HCT116 (cell line): ENCODE measurements around the gene CBL. TPM values are rescaled to one million over a fixed set of nuclear protein-coding genes. Genes with fewer than 3 reads are reported as not detected.

ENCODE experiments used
- ATAC-seq: fragments of 200-7000 bp; cut with Tn5 transposase; 2 replicates; pipeline ENCODE4 v1.9.1; 2020; ENCODE audit warnings: mild to moderate bottlenecking, moderate library complexity
- BruUV-seq: library from RNA; stranded (reverse); fragments of 400-500 nt; replicated peaks from 2 replicates; lab custom pipeline; 2021; lab: Mats Ljungman, UMichigan
- CTCF ChIA-PET: fragments of 300-600 bp; sonication (Branson Sonifier 250); formaldehyde crosslinking; loops from one replicate; lab custom pipeline; 2021; ENCODE audit warnings: antibody characterized with exemption; lab: Charles Lee
- POLR2A ChIA-PET: fragments of 300-600, 350-600 bp; sonication (Branson Sonifier 250); formaldehyde crosslinking; loops from one replicate; lab custom pipeline; 2021; ENCODE audit warnings: antibody characterized with exemption; lab: Charles Lee
- RAD21 ChIA-PET, 2 experiments: fragments of 300-600 bp; sonication (Branson Sonifier 250); formaldehyde crosslinking; loops; one replicate each; lab custom pipeline; 2023; ENCODE audit warnings: low total read pairs in 2 of 2; ENCODE audit not compliant: uncharacterized antibody in 2 of 2, unreplicated experiment in 2 of 2, low non-redundant PET in 1 of 2; lab: Charles Lee
- DNase-seq: peaks from one replicate; pipeline ENCODE4 v3.0.0-alpha.2; 2010; ENCODE audit warnings: low read depth, low spot score
- H2AFZ ChIP-seq: fragments of 200-600 bp; shearing (Covaris generic), sonication (generic); 2 replicates; pipeline ENCODE4 v1.6.1; 2017; ENCODE audit warnings: low read depth, mixed run types, mixed read lengths, antibody characterized with exemption, low read length; ENCODE audit not compliant: poor library complexity, severe bottlenecking
- H3K27ac ChIP-seq: 2 replicates; pipeline ENCODE4 v1.5.1; 2012; ENCODE audit warnings: low read depth, low read length
- H3K27me3 ChIP-seq: fragments of 200-600 bp; sonication (generic); 2 replicates; pipeline ENCODE4 v1.6.1; 2016; ENCODE audit warnings: mixed run types, low read length, mixed read lengths; ENCODE audit not compliant: insufficient read depth
- H3K36me3 ChIP-seq, 2 experiments: fragments of 200-500 bp in 1 of 2; fragments of 200-600 bp in 1 of 2; sonication (Bioruptor generic) in 1 of 2; sonication (generic) in 1 of 2; 2 replicates each; pipeline versions ENCODE4 v1.5.1 to v1.6.1; 2014 to 2016; ENCODE audit warnings: low read length in 2 of 2, inconsistent platforms in 1 of 2, mixed read lengths in 1 of 2, mixed run types in 1 of 2; ENCODE audit not compliant: insufficient read depth in 2 of 2, control insufficient read depth in 1 of 2
- H3K4me1 ChIP-seq, 2 experiments: fragments of 200-600 bp in 1 of 2; sonication (generic) in 1 of 2; 2 replicates each; pipeline versions ENCODE4 v1.5.1 to v1.6.1; 2012 to 2017; ENCODE audit warnings: low read length in 2 of 2, inconsistent platforms in 1 of 2, mild to moderate bottlenecking in 1 of 2, mixed read lengths in 1 of 2, mixed run types in 1 of 2, moderate library complexity in 1 of 2; ENCODE audit not compliant: insufficient read depth in 2 of 2, control insufficient read depth in 1 of 2
- H3K4me2 ChIP-seq: fragments of 200-600 bp; sonication (generic); 2 replicates; pipeline ENCODE4 v1.6.1; 2017; ENCODE audit warnings: mixed run types, low read length, mixed read lengths
- H3K4me3 ChIP-seq, 2 experiments: fragments of 200-600 bp in 1 of 2; sonication (generic) in 1 of 2; replicated peaks in 1 of 2; 2 replicates each; pipeline ENCODE4 v1.5.1; 2011 to 2016; ENCODE audit warnings: low read length in 2 of 2, control low read depth in 1 of 2, low read depth in 1 of 2, mild to moderate bottlenecking in 1 of 2, mixed read lengths in 1 of 2, mixed run types in 1 of 2
- H3K79me2 ChIP-seq: fragments of 200-600 bp; sonication (generic); 2 replicates; pipeline ENCODE4 v1.6.1; 2017; ENCODE audit warnings: mild to moderate bottlenecking, mixed run types, low read length, moderate library complexity, mixed read lengths; ENCODE audit not compliant: insufficient read depth
- H3K9ac ChIP-seq: fragments of 200-600 bp; sonication (generic); 2 replicates; pipeline ENCODE4 v1.6.1; 2016; ENCODE audit warnings: low read length, mixed read lengths
- H3K9me2 ChIP-seq: fragments of 200-600 bp; sonication (generic), shearing (Covaris generic); 2 replicates; pipeline ENCODE4 v1.6.1; 2017; ENCODE audit warnings: mixed run types, mild to moderate bottlenecking, moderate library complexity; ENCODE audit not compliant: insufficient read depth
- H3K9me3 ChIP-seq, 2 experiments: fragments of 200-500 bp in 1 of 2; fragments of 200-600 bp in 1 of 2; sonication (Bioruptor generic) in 1 of 2; sonication (generic) in 1 of 2; 2 replicates each; pipeline ENCODE4 v1.6.1; 2014 to 2017; ENCODE audit warnings: low read length in 2 of 2, mixed read lengths in 2 of 2, inconsistent platforms in 1 of 2, low read depth in 1 of 2, mild to moderate bottlenecking in 1 of 2, mixed run types in 1 of 2, moderate library complexity in 1 of 2; ENCODE audit not compliant: control insufficient read depth in 1 of 2, insufficient read depth in 1 of 2
- H4K20me1 ChIP-seq: fragments of 200-600 bp; sonication (generic), shearing (Covaris generic); 2 replicates; pipeline ENCODE4 v1.6.1; 2017; ENCODE audit warnings: mixed run types, mild to moderate bottlenecking, moderate library complexity; ENCODE audit not compliant: insufficient read depth
- ATF3 ChIP-seq: IDR thresholded peaks from 2 replicates; pipeline ENCODE4 v1.6.1; 2012
- CBX3 ChIP-seq: IDR thresholded peaks from 2 replicates; pipeline ENCODE4 v1.6.1; 2012; ENCODE audit warnings: low read depth
- CEBPB ChIP-seq: IDR thresholded peaks from 2 replicates; pipeline ENCODE4 v1.6.1; 2012; ENCODE audit warnings: low read depth
- EGR1 ChIP-seq: IDR thresholded peaks from 2 replicates; pipeline ENCODE4 v1.6.1; 2012; ENCODE audit warnings: low read depth
- ELF1 ChIP-seq: IDR thresholded peaks from 2 replicates; pipeline ENCODE4 v1.6.1; 2012; ENCODE audit warnings: low read depth, borderline replicate concordance
- EZH2 ChIP-seq: fragments of 200-600 bp; sonication (generic); IDR thresholded peaks from 2 replicates; pipeline ENCODE4 v1.6.1; 2017; ENCODE audit warnings: antibody characterized with exemption, mixed run types
- EZH2phosphoT487 ChIP-seq: fragments of 200-600 bp; IDR thresholded peaks from 2 replicates; pipeline ENCODE4 v1.6.1; 2018; ENCODE audit warnings: antibody characterized with exemption, borderline replicate concordance
- JUND ChIP-seq: IDR thresholded peaks from 2 replicates; pipeline ENCODE4 v1.6.1; 2012
- POLR2A ChIP-seq: IDR thresholded peaks from 2 replicates; pipeline ENCODE4 v1.7.0; 2011; ENCODE audit warnings: borderline replicate concordance; ENCODE audit not compliant: insufficient read depth, insufficient read length; ENCODE audit errors: extremely low read depth
- POLR2AphosphoS5 ChIP-seq: IDR thresholded peaks from 2 replicates; pipeline ENCODE4 v1.6.1; 2011; ENCODE audit warnings: mild to moderate bottlenecking, low read depth, low read length, moderate library complexity
- SIN3A ChIP-seq: IDR thresholded peaks from 2 replicates; pipeline ENCODE4 v1.6.1; 2012; ENCODE audit warnings: low read depth
- SP1 ChIP-seq: IDR thresholded peaks from 2 replicates; pipeline ENCODE4 v1.6.1; 2012; ENCODE audit warnings: low read depth
- SRF ChIP-seq: IDR thresholded peaks from 2 replicates; pipeline ENCODE4 v1.6.1; 2012; ENCODE audit warnings: low read depth
- TCF7L2 ChIP-seq: IDR thresholded peaks from 2 replicates; pipeline ENCODE4 v1.7.0; 2011; ENCODE audit warnings: borderline replicate concordance, inconsistent platforms; ENCODE audit not compliant: insufficient read depth, insufficient read length; ENCODE audit errors: extremely low read depth
- ZFX ChIP-seq: fragments of 450-650 bp; IDR thresholded peaks from 2 replicates; pipeline ENCODE4 v1.6.1; 2017
- ZNF274 ChIP-seq: fragments of 200-500 bp; sonication (Bioruptor generic); IDR thresholded peaks from 2 replicates; pipeline ENCODE4 v1.6.1; 2014; ENCODE audit warnings: mild to moderate bottlenecking, low read depth, low read length, inconsistent platforms
- intact Hi-C: fragments of 100-400 bp; cut with micrococcal nuclease; formaldehyde crosslinking; loops from 2 replicates; pipeline ENCODE4 v1.10.0; 2022
- total RNA-seq: library from RNA; stranded (reverse); gene quantifications from one replicate; pipeline ENCODE4 v1.2.1, GENCODE V29; 2021; ENCODE audit not compliant: unreplicated experiment
- TF ChIP-seq, protein P1 (sequence below), 3 experiments: fragments of 200-600 bp in 1 of 3; sonication (generic) in 1 of 3; IDR thresholded peaks in 2 of 3; conservative IDR thresholded peaks in 1 of 3; 2 replicates each; pipeline ENCODE4 v1.5.1; 2012 to 2017; ENCODE audit warnings: low read depth in 2 of 3, low read length in 2 of 3, antibody characterized with exemption in 1 of 3, borderline replicate concordance in 1 of 3, control low read depth in 1 of 3, mild to moderate bottlenecking in 1 of 3, mixed read lengths in 1 of 3, mixed run types in 1 of 3, moderate library complexity in 1 of 3; ENCODE audit not compliant: insufficient read depth in 1 of 3

Gene CBL
- total RNA-seq, 1 experiment from 2014 or later = 31.1 TPM

DNA sequence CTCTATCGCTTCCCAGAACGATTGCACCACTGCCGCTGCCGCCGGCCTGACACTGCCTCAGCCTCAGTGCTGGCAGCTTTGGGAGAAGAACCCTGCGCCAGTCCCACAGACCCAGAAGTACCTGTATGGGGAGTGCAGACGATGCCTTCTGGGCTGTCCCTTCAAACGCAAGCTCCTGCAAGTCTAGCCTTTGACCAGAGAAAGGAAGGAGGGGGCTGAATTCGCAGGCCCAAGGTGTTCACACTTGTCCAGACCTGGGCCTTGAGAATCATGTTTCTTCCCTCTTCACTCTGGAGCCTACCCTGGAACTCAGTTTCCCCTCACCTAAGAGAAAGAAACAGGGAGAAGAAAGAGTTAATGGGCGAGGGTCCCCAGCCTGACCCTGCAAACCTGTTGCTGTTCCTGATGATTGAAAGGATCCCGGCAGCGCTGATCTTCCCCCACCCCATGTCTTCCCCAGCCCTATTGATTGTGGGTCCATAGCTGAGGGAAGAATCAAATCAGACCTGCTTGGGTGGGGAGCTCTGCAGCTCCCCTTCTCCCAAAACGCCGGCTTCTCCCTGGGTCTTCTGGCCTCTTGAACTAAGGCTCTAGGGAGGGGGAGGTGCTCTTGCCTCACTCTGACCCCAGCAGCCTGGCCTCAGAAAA lies 111.6 kb downstream of the CBL start:
- no peak for DNase-seq
- no peaks in the 10 kb centered on the region for H3K9me2 ChIP-seq
- intact Hi-C loops = no loop called here
- H3K27me3 ChIP-seq = no peaks in the 10 kb centered on the region
- peak overlapping the region; percentile 22; the same call in 1 of the 2 replicates for H3K27ac ChIP-seq
- ChIA-PET RAD21 (interaction anchor here in 1 of 2 experiments (1.4 kb wide), 1 partner anchor 20 kb away, joined by 4 read pairs; no protein-coding TSS in a partner anchor), CTCF (interaction anchor here (1.2 to 2.1 kb wide), 2 partner anchors 21 to 22 kb away, joined by 3 to 12 read pairs; no protein-coding TSS in a partner anchor), POLR2A (interaction anchor here (0.7 to 1.3 kb wide), 4 partner anchors 9 to 13 kb away, joined by 3 read pairs; no protein-coding TSS in a partner anchor)
- TF ChIP-seq TCF7L2 (no peak), SP1 (no peak), SIN3A (no peak), POLR2AphosphoS5 (no peak), ELF1 (no peak)
- no peaks in the 10 kb centered on the region for H3K9me3 ChIP-seq
- peaks cover 16 to 45% of the 10 kb centered on the region in 2 experiments for H3K4me1 ChIP-seq
- no TSS peak for BruUV-seq
- peak overlapping the region; percentile 99 for H3K4me2 ChIP-seq
- peaks cover 0 to 8% of the 10 kb centered on the region in 2 experiments; a peak in 2 of 4 replicates for H3K36me3 ChIP-seq
- peak overlapping the region in 1 of 2 experiments; percentile 75; a peak in 3 of 4 replicates for H3K4me3 ChIP-seq
- ATAC-seq = no peak
- H3K9ac ChIP-seq = peak overlapping the region; percentile 36
- no peak overlapping the region for H2AFZ ChIP-seq
- no peaks in the 10 kb centered on the region; the same call in 1 of the 2 replicates for H3K79me2 ChIP-seq
- H4K20me1 ChIP-seq = no peaks in the 10 kb centered on the region

DNA sequence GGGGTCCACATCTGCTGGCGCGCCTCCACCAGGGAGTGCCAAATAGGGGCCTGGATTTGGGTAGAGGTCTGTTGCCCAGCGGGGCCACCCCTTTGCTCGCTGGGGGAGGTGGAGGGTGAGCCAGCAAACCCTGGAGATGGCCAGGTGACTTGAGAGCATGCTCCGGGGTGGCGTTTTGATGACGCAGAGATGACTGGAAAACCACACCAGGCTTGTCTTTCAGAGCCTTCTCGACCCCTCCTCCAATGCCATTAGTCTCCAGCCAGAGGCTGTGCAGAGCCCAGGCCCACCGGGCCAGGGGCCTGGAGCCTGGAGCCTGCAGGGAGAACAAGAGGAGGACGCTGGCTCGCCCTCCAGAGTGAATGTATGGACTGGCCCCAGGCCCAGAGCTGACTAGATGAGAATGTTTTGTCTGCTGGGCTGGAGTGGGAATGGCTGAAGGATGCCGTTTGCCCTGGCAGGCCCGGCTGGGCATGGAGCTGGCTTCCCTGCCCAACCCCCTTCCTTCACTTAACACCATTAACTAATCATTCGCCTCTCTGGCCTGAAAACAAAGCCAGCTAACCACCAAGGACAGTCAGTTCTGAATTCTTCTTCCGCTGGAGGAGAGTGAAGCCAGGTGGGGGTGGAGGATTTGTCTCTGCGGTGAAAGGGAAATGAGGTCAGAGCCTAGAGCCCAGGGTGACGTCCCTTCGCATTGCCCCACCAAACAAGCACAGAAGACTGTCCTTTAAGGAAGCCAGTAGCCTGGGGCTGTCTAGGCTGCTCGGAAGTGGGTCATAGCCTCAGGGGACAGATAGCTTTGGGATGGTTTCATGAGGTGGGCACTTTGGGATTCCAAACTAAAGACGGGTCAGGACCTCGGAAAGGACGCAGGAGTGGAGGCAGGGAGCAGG lies 112.3 kb downstream of the CBL start:
- no peak overlapping the region for H3K9ac ChIP-seq
- 0 out of 2 replicates have a peak overlapping the region, but pooled peaks have one; percentile 6 for H3K4me2 ChIP-seq
- intact Hi-C loops = no loop called here
- no peaks in the 10 kb centered on the region for H3K27me3 ChIP-seq
- H3K36me3 ChIP-seq = peaks cover 0 to 4% of the 10 kb centered on the region in 2 experiments; a peak in 2 of 4 replicates
- ATAC-seq (no peak), DNase-seq (no peak)
- ChIA-PET RAD21 (no interaction called here), POLR2A (interaction anchor here (1.1 kb wide), 1 partner anchor 11 kb away, joined by 3 read pairs; no protein-coding TSS in a partner anchor), CTCF (interaction anchor here (0.9 to 1.2 kb wide), 3 partner anchors 22 to 38 kb away, joined by 3 read pairs; no protein-coding TSS in a partner anchor)
- H2AFZ ChIP-seq = no peak overlapping the region
- no peaks in the 10 kb centered on the region for H3K9me3 ChIP-seq
- peaks cover 16 to 45% of the 10 kb centered on the region in 2 experiments for H3K4me1 ChIP-seq
- no peaks in the 10 kb centered on the region; the same call in 1 of the 2 replicates for H3K79me2 ChIP-seq
- H3K4me3 ChIP-seq = no peak overlapping the region
- H3K9me2 ChIP-seq = no peaks in the 10 kb centered on the region
- H3K27ac ChIP-seq = no peak overlapping the region
- H4K20me1 ChIP-seq = no peaks in the 10 kb centered on the region
- no TSS peak for BruUV-seq
- TF ChIP-seq ZFX (no peak), CBX3 (no peak), JUND (no peak), TCF7L2 (no peak), EZH2 (no peak), POLR2A (no peak), SIN3A (no peak), CEBPB (no peak), SRF (no peak), EZH2phosphoT487 (no peak), POLR2AphosphoS5 (no peak), ATF3 (no peak), ZNF274 (no peak), EGR1 (no peak)
- TF ChIP-seq, protein P1, sequence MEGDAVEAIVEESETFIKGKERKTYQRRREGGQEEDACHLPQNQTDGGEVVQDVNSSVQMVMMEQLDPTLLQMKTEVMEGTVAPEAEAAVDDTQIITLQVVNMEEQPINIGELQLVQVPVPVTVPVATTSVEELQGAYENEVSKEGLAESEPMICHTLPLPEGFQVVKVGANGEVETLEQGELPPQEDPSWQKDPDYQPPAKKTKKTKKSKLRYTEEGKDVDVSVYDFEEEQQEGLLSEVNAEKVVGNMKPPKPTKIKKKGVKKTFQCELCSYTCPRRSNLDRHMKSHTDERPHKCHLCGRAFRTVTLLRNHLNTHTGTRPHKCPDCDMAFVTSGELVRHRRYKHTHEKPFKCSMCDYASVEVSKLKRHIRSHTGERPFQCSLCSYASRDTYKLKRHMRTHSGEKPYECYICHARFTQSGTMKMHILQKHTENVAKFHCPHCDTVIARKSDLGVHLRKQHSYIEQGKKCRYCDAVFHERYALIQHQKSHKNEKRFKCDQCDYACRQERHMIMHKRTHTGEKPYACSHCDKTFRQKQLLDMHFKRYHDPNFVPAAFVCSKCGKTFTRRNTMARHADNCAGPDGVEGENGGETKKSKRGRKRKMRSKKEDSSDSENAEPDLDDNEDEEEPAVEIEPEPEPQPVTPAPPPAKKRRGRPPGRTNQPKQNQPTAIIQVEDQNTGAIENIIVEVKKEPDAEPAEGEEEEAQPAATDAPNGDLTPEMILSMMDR (IDR thresholded peaks at IDR 0.05 in 2 of 3, conservative IDR thresholded peaks at IDR 0.05 in 1 of 3; ENCODE audit: borderline replicate concordance in 1 of 3, insufficient read depth in 1 of 3, low read depth in 2 of 3, low read length in 2 of 3) = no peak
